Uterus (tissue), 4 donors: ENCODE data around the gene NRROS. TPM values are rescaled to one million over a fixed set of nuclear protein-coding genes. Genes with fewer than 3 reads are reported as not detected.

ENCODE experiments used
- DNase-seq, 2 donors: peaks; one replicate each; pipeline ENCODE4 v3.0.0-alpha.2; 2019 to 2020
- H3K27ac ChIP-seq, 2 donors: fragments of 200-600 bp; sonication (generic); 1 replicate in 1 of 2; 2 replicates in 1 of 2; pipeline ENCODE4 v1.5.1; 2016 to 2018
- H3K27me3 ChIP-seq, 2 donors: fragments of 200-600 bp; sonication (generic); one replicate each; pipeline ENCODE4 v1.5.1; 2018 to 2019; ENCODE audit warnings: control low read depth in 1 of 2
- H3K36me3 ChIP-seq, 2 donors: fragments of 200-600 bp; sonication (generic); one replicate each; pipeline ENCODE4 v1.5.1; 2019; ENCODE audit warnings: control low read depth in 1 of 2
- H3K4me1 ChIP-seq, 2 donors: fragments of 200-600 bp; sonication (generic); one replicate each; pipeline ENCODE4 v1.5.1; 2018 to 2019; ENCODE audit warnings: control low read depth in 1 of 2
- H3K4me3 ChIP-seq, 2 donors: fragments of 200-600 bp; sonication (generic); 1 replicate in 1 of 2; 2 replicates in 1 of 2; pipeline ENCODE4 v1.5.1; 2018 to 2019; ENCODE audit warnings: mild to moderate bottlenecking in 1 of 2
- H3K9me3 ChIP-seq, 2 donors: fragments of 200-600 bp; sonication (generic); one replicate each; pipeline ENCODE4 v1.5.1; 2019; ENCODE audit warnings: control low read depth in 1 of 2
- CTCF ChIP-seq, 4 experiments: fragments of 200-600 bp in 2 of 4; fragments of 450-650 bp in 2 of 4; sonication (generic) in 2 of 4; IDR thresholded peaks; one replicate each; pipeline ENCODE4 v1.5.1; 2016 to 2019; ENCODE audit warnings: antibody characterized with exemption in 4 of 4, mild to moderate bottlenecking in 2 of 4, moderate library complexity in 1 of 4
- POLR2A ChIP-seq, 2 donors: fragments of 450-650 bp; IDR thresholded peaks; one replicate each; pipeline ENCODE4 v1.6.1; 2016; ENCODE audit warnings: antibody characterized with exemption in 2 of 2, mild to moderate bottlenecking in 1 of 2, moderate library complexity in 1 of 2
- intact Hi-C: fragments of 100-400 bp; cut with DNase I; formaldehyde crosslinking; loops from one replicate; pipeline ENCODE4 v1.15.1; 2023; ENCODE audit warnings: low total_unique reads
- total RNA-seq, 4 donors: library from RNA; depleted of rRNA in 3 of 4; stranded (reverse); fragments of >200 nt in 3 of 4; gene quantifications; one replicate each; pipeline versions ENCODE4 v1.1.0 to v1.2.4, GENCODE V29; 2014 to 2023
- donor health status: DM: yes; HTN: yes; CAD: no.

NRROS gene
- total RNA-seq, 4 donors from 2014 or later: 6.5 to 36.8 (median 7.6) TPM

DNA sequence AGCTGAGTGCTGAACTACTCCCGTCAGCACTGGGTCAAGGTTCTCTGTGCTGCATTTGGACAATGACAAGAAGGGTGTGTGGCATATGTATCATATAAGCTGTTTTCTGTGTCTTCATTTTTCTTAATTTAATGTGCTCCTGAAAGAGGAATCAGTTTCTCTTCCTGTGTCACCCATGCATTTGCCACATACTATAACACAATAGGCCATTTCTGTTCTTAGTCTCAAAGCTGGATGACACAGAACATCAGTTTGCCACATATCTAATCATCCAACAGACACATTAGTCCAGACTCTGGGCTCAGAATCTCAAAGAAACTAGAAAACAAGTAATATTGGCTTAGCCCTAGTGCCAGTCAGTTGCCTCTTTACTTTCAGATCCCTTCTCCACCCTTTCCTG, 38.4 kb downstream of the NRROS start:
- Histone ChIP-seq H3K9me3 (no peaks in the 10 kb centered on the region), H3K27me3 (no peaks in the 10 kb centered on the region), H3K4me3 (no peak overlapping the region), H3K4me1 (no peaks in the 10 kb centered on the region), H3K27ac (no peak overlapping the region), H3K36me3 (no peaks in the 10 kb centered on the region)
- intact Hi-C loops: no loop called here
- no peak for DNase-seq
- no peak for TF ChIP-seq CTCF (IDR thresholded peaks at IDR 0.05)

GRCh38 chr3:196684548-196685407, 45.3 kb downstream of the NRROS start:
- Histone ChIP-seq H3K36me3 (no peaks in the 10 kb centered on the region), H3K9me3 (no peaks in the 10 kb centered on the region), H3K27ac (peak overlapping the region in 1 of 2 donors; percentile 45), H3K4me3 (no peak overlapping the region), H3K27me3 (no peaks in the 10 kb centered on the region), H3K4me1 (peaks cover 0 to 4% of the 10 kb centered on the region in 2 donors)
- intact Hi-C loops: no loop called here
- peak; percentile 48 to 49 for DNase-seq
- TF ChIP-seq CTCF (IDR thresholded peaks at IDR 0.05) (peak; percentile 82 to 91 (median 85)), POLR2A (IDR thresholded peaks at IDR 0.05) (peak in 1 of 2 donors; percentile 12)

DNA sequence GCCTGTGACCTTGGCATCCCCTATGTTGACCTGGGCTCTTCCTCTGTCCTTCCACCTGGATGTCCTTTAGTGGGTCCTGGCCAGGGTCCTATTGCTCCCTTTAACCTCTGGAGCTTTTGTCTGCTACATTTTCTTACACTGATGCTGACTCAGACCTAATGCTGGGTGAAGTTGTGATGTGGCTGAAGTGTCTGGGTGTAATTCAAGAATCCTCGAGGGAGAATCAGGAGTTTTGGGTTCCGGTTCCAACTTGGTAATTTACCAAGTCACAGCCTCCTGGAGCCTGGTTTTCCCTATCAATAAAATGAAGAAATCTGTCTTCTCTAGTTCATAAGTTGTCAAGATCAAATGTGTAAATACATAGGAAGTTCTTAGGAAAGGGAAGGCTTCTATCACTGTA, 46.9 kb downstream of the NRROS start:
- no peaks in the 10 kb centered on the region for H3K9me3 ChIP-seq
- H3K4me1 ChIP-seq: peaks cover 0 to 4% of the 10 kb centered on the region in 2 donors
- no peak for TF ChIP-seq POLR2A (IDR thresholded peaks at IDR 0.05)
- no peak for TF ChIP-seq CTCF (IDR thresholded peaks at IDR 0.05)
- H3K36me3 ChIP-seq: no peaks in the 10 kb centered on the region
- no peak for DNase-seq
- no peaks in the 10 kb centered on the region for H3K27me3 ChIP-seq
- no peak overlapping the region for H3K27ac ChIP-seq
- H3K4me3 ChIP-seq: no peak overlapping the region
- intact Hi-C loops: no loop called here

- DNase-seq: peak in 1 of 2 donors; percentile 36
- peak overlapping the region in 1 of 2 donors; percentile 52 for H3K27ac ChIP-seq
- no peak overlapping the region for H3K4me3 ChIP-seq
- H3K4me1 ChIP-seq: peaks cover 0 to 4% of the 10 kb centered on the region in 2 donors
- no peak for TF ChIP-seq CTCF (IDR thresholded peaks at IDR 0.05)
- no peak for TF ChIP-seq POLR2A (IDR thresholded peaks at IDR 0.05)
- H3K27me3 ChIP-seq: no peaks in the 10 kb centered on the region
- H3K9me3 ChIP-seq: no peaks in the 10 kb centered on the region
- intact Hi-C loops: no loop called here
- H3K36me3 ChIP-seq: no peaks in the 10 kb centered on the region
These were observed 48.9 kb downstream of the NRROS start for GRCh38 chr3:196688349-196688748.

DNA sequence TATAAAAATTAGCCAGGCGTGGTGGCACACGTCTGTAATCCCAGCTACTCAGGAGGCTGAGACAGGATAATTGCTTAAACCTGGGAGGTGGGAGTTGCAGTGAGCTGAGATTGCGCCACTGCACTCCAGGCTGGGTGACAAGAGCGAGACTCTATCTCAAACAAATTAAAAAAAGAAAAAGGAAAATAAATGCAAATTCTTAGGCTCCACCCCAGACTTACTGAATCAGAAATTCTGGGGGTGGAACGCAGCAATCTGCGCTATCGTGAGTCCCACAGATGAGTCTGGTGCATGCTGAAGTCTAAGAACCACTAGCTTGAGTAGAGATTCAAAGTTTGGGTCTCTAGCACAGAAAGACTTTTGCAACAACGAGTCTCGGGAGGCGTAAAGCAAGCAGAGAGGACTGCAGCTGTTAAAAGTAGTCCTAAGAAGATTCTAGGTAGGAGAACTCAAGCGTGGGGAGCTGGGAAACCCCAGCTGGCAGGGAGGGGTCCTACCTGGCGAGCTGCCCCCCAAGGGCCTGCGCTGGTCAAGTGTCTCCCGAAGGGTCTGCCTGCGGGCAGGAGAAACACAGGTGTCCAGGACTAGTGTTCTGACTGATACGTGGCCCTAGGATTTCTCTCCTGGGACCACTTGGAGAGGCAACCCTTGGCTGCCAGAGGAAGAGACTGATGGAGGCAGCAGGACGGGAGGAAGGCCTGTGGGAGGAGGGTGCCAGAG, 50.6 kb downstream of the NRROS start:
- DNase-seq: no peak
- H3K36me3 ChIP-seq: no peaks in the 10 kb centered on the region
- no peaks in the 10 kb centered on the region for H3K27me3 ChIP-seq
- TF ChIP-seq POLR2A (IDR thresholded peaks at IDR 0.05) (no peak), CTCF (IDR thresholded peaks at IDR 0.05) (no peak)
- H3K27ac ChIP-seq: no peak overlapping the region
- intact Hi-C loops: no loop called here
- no peak overlapping the region for H3K4me3 ChIP-seq
- H3K4me1 ChIP-seq: no peaks in the 10 kb centered on the region
- no peaks in the 10 kb centered on the region for H3K9me3 ChIP-seq
